Astrocyte of the cerebellum (primary cell): Measurements from ENCODE around the gene AKAP12.
A peak's percentile ranks its signal among the peaks of the same experiment; 100 is the strongest.

Experiments used
- DNase-seq: peaks from one replicate; pipeline ENCODE4 v3.0.0-alpha.2; 2011; ENCODE audit warnings: low read depth
- H3K4me3 ChIP-seq: 2 replicates; pipeline ENCODE4 v1.5.1; 2011; ENCODE audit warnings: mild to moderate bottlenecking, low read depth, low read length, moderate library complexity
- in situ Hi-C: cut with HindIII; loops from 2 replicates; pipeline ENCODE4 v1.10.0; 2017; ENCODE audit warnings: low sequenced_read_pairs
- TF ChIP-seq, protein P1 (sequence below): IDR thresholded peaks from 2 replicates; pipeline ENCODE4 v1.5.1; 2012; ENCODE audit warnings: low read length, low read depth, moderate library complexity, mild to moderate bottlenecking; ENCODE audit errors: missing control alignments

Gene AKAP12

GRCh38 chr6:151325075-151326050 lies 85.6 kb downstream of the AKAP12 start:
- in situ Hi-C loops: no loop called here
- DNase-seq: no peak
- TF ChIP-seq, protein P1, sequence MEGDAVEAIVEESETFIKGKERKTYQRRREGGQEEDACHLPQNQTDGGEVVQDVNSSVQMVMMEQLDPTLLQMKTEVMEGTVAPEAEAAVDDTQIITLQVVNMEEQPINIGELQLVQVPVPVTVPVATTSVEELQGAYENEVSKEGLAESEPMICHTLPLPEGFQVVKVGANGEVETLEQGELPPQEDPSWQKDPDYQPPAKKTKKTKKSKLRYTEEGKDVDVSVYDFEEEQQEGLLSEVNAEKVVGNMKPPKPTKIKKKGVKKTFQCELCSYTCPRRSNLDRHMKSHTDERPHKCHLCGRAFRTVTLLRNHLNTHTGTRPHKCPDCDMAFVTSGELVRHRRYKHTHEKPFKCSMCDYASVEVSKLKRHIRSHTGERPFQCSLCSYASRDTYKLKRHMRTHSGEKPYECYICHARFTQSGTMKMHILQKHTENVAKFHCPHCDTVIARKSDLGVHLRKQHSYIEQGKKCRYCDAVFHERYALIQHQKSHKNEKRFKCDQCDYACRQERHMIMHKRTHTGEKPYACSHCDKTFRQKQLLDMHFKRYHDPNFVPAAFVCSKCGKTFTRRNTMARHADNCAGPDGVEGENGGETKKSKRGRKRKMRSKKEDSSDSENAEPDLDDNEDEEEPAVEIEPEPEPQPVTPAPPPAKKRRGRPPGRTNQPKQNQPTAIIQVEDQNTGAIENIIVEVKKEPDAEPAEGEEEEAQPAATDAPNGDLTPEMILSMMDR: no peak
- H3K4me3 ChIP-seq: peak overlapping the region; percentile 58

- in situ Hi-C loops: no loop called here
- TF ChIP-seq, protein P1: no peak
- no peak for DNase-seq
- peak overlapping the region; percentile 58 for H3K4me3 ChIP-seq
Observed at GRCh38 chr6:151326116-151326825, 86.5 kb downstream of the AKAP12 start.

DNA sequence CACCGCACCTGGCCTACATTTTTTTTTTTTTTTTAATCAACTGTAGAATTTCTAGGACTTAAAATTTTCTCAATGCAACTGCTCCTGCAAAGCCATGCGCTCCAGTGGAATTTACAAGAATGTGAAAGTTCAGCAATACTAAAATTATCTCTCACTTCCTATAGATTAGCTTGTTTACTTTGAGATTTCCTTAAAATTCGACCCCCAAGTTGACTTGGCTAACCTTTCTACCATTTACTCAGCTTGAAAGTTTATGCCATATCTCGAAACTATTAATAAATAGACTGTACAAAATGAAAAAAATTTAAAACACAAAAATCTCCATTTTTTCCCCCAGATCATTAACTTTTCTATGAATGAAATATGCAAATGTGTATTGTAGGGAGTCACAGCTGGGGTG lies 87.3 kb downstream of the AKAP12 start:
- TF ChIP-seq, protein P1: no peak
- H3K4me3 ChIP-seq: no peak overlapping the region
- DNase-seq: no peak
- in situ Hi-C loops: no loop called here

DNA sequence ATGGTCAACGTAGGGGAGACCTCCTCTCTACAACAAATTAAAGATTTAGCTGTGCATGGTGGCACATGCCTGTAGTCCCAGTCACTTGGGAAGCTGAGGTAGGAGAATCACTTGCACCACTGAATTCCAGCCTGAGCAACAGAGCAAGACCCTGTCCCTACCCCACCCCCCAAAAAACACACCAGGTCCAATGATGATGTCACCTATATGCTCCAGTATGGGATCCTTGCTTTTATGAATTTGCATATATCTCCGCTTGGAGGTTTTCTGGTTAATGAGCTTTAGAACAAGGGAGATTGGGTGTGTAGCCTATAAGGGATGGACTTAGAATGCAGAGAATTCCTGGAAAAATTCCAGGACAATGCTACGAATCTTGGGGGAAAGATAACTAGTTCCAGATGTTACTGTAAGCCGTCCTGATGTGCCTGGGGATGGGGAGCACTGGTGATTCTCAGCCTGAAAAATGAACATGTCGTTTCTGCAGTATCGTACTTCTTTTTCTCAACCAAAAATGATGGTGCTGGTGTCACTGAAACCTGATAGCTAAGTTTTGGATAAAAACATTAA lies 90.4 kb downstream of the AKAP12 start:
- DNase-seq: peak; percentile 35
- no peak overlapping the region for H3K4me3 ChIP-seq
- TF ChIP-seq, protein P1: no peak
- in situ Hi-C loops: no loop called here

- H3K4me3 ChIP-seq: no peak overlapping the region
- no peak for DNase-seq
- in situ Hi-C loops: no loop called here
- TF ChIP-seq, protein P1: no peak
Observed at GRCh38 chr6:151335930-151336329, 96.2 kb downstream of the AKAP12 start.

- in situ Hi-C loops: no loop called here
- DNase-seq: no peak
- TF ChIP-seq, protein P1: no peak
- H3K4me3 ChIP-seq: no peak overlapping the region
Observed at GRCh38 chr6:151338651-151339200, 99.0 kb downstream of the AKAP12 start.
